MM.1S (cell line): Measurements from ENCODE around the gene TMEM214.

Experiments used
- DNase-seq: peaks from one replicate; pipeline ENCODE4 v3.0.0-alpha.2; 2015
- H2AFZ ChIP-seq: fragments of 300-600 bp; sonication (generic); 2 replicates; pipeline ENCODE4 v1.6.0; 2016; ENCODE audit warnings: antibody characterized with exemption, low read length
- H3F3A ChIP-seq: fragments of 300-600 bp; sonication (generic); 2 replicates; pipeline ENCODE4 v1.6.1; 2016; ENCODE audit warnings: mild to moderate bottlenecking, antibody characterized with exemption, low read length, moderate library complexity, mixed read lengths; ENCODE audit not compliant: insufficient read depth
- H3K27ac ChIP-seq: fragments of 300-600 bp; sonication (generic); 2 replicates; pipeline ENCODE4 v1.5.1; 2016; ENCODE audit warnings: mild to moderate bottlenecking, low read length
- H3K27me3 ChIP-seq: fragments of 300-600 bp; sonication (generic); replicated peaks from 2 replicates; pipeline ENCODE4 v1.6.0; 2016; ENCODE audit warnings: low read length; ENCODE audit not compliant: insufficient read depth
- H3K36me3 ChIP-seq: fragments of 300-600 bp; sonication (generic); replicated peaks from 2 replicates; pipeline ENCODE4 v1.6.1; 2016; ENCODE audit warnings: mild to moderate bottlenecking, low read length, mixed read lengths; ENCODE audit not compliant: insufficient read depth
- H3K4me1 ChIP-seq: fragments of 300-600 bp; sonication (generic); 2 replicates; pipeline ENCODE4 v1.6.1; 2016; ENCODE audit warnings: low read length, mixed read lengths
- H3K4me2 ChIP-seq: fragments of 300-600 bp; sonication (generic); 2 replicates; pipeline ENCODE4 v1.6.0; 2016; ENCODE audit warnings: low read depth, low read length
- H3K4me3 ChIP-seq: fragments of 300-600 bp; sonication (generic); 2 replicates; pipeline ENCODE4 v1.5.1; 2016; ENCODE audit warnings: low read length, mixed read lengths
- H3K79me2 ChIP-seq: fragments of 300-600 bp; sonication (generic); 2 replicates; pipeline ENCODE4 v1.6.1; 2016; ENCODE audit warnings: mixed run types, low read length, mixed read lengths
- H3K9ac ChIP-seq: fragments of 300-600 bp; sonication (generic); 2 replicates; pipeline ENCODE4 v1.6.1; 2016; ENCODE audit warnings: low read length, mixed read lengths
- H3K9me2 ChIP-seq: fragments of 300-600 bp; sonication (generic); replicated peaks from 2 replicates; pipeline ENCODE4 v1.6.1; 2016; ENCODE audit warnings: mild to moderate bottlenecking, low read length, mixed read lengths; ENCODE audit not compliant: insufficient read depth
- H3K9me3 ChIP-seq: fragments of 300-600 bp; sonication (generic); replicated peaks from 2 replicates; pipeline ENCODE4 v1.6.1; 2016; ENCODE audit warnings: mild to moderate bottlenecking, low read length, mixed read lengths; ENCODE audit not compliant: insufficient read depth
- H4K20me1 ChIP-seq: fragments of 300-600 bp; sonication (generic); 2 replicates; pipeline ENCODE4 v1.6.1; 2016; ENCODE audit warnings: mild to moderate bottlenecking, low read length, moderate library complexity, mixed read lengths; ENCODE audit not compliant: insufficient read depth
- EZH2 ChIP-seq: fragments of 300-600 bp; sonication (generic); optimal IDR thresholded peaks from 2 replicates; pipeline ENCODE3; 2017; ENCODE audit warnings: low read depth, mild to moderate bottlenecking, antibody characterized with exemption, low read length, mixed read lengths
- EZH2phosphoT487 ChIP-seq: fragments of 300-600 bp; sonication (generic); IDR thresholded peaks from 2 replicates; pipeline ENCODE4 v1.6.1; 2018; ENCODE audit warnings: antibody characterized with exemption, low read length
- TF ChIP-seq, protein P1 (sequence below): fragments of 300-600 bp; sonication (generic); IDR thresholded peaks from 2 replicates; pipeline ENCODE4 v1.5.1; 2016; ENCODE audit warnings: antibody characterized with exemption, low read length, mixed read lengths

TMEM214 gene

DNA sequence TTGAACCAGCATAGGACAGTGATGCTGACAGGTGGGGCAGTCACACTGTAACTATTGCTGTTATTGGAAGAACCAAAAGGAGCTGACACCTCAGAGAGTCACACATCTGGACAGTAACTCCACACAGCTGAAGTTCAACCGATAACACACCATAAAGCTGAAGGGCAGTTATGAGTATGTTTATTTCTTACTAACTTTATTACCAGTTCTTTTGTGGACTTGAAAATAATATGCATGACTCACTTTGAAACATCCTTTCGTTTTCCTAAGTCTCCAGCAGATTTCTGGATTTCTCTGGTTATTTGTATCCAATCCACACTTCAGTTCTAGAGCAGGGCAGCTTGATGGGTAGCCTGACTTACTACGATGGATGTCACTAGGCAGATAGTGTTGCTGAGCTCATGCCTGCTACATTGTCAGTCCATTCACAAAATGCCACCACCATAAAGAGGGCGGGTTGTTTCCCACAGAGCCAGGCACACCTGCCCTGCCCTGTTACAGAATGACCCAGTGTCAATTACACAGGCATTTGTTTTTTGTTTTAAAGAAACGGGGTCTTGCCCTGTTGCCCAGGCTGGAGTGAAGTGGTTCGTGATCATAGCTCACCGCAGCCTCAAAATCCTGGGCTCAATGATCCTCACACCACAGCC is 10.3 kb downstream of the TMEM214 start:
- H3K27ac ChIP-seq, result no peak overlapping the region
- peaks cover 4% of the 10 kb centered on the region; the same call in 1 of the 2 replicates for H3K36me3 ChIP-seq
- no peaks in the 10 kb centered on the region for H4K20me1 ChIP-seq
- no peak overlapping the region for H3K4me3 ChIP-seq
- H3K79me2 ChIP-seq, result no peaks in the 10 kb centered on the region
- DNase-seq, result no peak
- no peaks in the 10 kb centered on the region for H3K4me1 ChIP-seq
- H3K27me3 ChIP-seq, result no peaks in the 10 kb centered on the region
- 0 out of 2 replicates have a peak, but pooled peaks cover 6% of the 10 kb centered on the region for H3F3A ChIP-seq
- H3K9ac ChIP-seq, result no peak overlapping the region
- H3K9me2 ChIP-seq, result no peaks in the 10 kb centered on the region
- H3K9me3 ChIP-seq, result no peaks in the 10 kb centered on the region
- H2AFZ ChIP-seq, result no peak overlapping the region
- no peak overlapping the region for H3K4me2 ChIP-seq
- TF ChIP-seq EZH2 (no peak), EZH2phosphoT487 (no peak)
- TF ChIP-seq, protein P1, sequence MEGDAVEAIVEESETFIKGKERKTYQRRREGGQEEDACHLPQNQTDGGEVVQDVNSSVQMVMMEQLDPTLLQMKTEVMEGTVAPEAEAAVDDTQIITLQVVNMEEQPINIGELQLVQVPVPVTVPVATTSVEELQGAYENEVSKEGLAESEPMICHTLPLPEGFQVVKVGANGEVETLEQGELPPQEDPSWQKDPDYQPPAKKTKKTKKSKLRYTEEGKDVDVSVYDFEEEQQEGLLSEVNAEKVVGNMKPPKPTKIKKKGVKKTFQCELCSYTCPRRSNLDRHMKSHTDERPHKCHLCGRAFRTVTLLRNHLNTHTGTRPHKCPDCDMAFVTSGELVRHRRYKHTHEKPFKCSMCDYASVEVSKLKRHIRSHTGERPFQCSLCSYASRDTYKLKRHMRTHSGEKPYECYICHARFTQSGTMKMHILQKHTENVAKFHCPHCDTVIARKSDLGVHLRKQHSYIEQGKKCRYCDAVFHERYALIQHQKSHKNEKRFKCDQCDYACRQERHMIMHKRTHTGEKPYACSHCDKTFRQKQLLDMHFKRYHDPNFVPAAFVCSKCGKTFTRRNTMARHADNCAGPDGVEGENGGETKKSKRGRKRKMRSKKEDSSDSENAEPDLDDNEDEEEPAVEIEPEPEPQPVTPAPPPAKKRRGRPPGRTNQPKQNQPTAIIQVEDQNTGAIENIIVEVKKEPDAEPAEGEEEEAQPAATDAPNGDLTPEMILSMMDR, result no peak

GRCh38 chr2:27049422-27050280 is 16.9 kb downstream of the TMEM214 start:
- Histone ChIP-seq H3K27me3 (no peaks in the 10 kb centered on the region), H4K20me1 (no peaks in the 10 kb centered on the region), H3K4me3 (peak overlapping the region; percentile 94), H3K9me3 (no peaks in the 10 kb centered on the region), H2AFZ (peak overlapping the region; percentile 86), H3K36me3 (no peaks in the 10 kb centered on the region), H3F3A (peaks cover 27% of the 10 kb centered on the region), H3K4me1 (peaks cover 12% of the 10 kb centered on the region; the same call in 1 of the 2 replicates), H3K9ac (peak overlapping the region; percentile 57), H3K27ac (peak overlapping the region; percentile 80; the same call in 1 of the 2 replicates), H3K4me2 (peak overlapping the region; percentile 88), H3K9me2 (no peaks in the 10 kb centered on the region), H3K79me2 (no peaks in the 10 kb centered on the region)
- TF ChIP-seq EZH2, result no peak
- TF ChIP-seq, protein P1, result no peak
- TF ChIP-seq EZH2phosphoT487, result no peak
- peak; percentile 61 for DNase-seq

DNA sequence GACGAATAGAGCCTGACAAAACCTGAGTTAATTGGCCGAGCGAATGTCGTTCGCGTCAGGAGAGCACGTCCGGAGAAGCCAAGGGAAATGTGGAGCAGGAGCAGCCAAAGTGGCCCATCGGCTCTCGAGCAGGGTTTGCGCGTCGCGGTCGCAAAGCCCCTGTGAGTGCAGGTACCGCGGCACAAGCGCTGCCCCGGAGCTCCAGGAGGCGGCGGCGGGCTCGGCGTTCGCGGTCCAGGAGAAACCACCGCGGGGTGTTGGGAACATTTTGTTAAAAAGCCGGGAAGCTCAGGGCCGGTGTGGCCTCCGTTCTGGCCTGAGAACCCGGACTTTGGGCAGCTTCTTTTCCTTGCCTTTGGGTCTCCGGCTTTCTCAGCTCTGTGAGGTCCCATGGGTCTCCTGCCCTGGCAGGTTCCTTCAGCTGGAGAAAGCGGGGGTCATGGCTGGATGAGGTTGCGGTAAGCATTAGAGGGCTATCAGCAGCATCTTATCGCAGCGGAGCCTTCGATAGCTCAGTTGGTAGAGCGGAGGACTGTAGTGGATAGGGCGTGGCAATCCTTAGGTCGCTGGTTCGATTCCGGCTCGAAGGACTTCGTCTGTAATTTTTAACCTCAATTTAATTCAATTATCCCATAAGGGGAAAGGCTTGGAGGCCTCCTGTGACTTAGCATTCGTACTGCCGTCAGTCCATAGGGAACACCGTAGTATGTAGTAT is 17.7 kb downstream of the TMEM214 start:
- Histone ChIP-seq H3K27ac (peak overlapping the region; percentile 80), H3K9me2 (no peaks in the 10 kb centered on the region), H3K4me1 (peaks cover 12% of the 10 kb centered on the region; the same call in 1 of the 2 replicates), H3K4me2 (peak overlapping the region; percentile 88), H3K9me3 (no peaks in the 10 kb centered on the region), H2AFZ (peak overlapping the region; percentile 86), H3K4me3 (peak overlapping the region; percentile 94), H3K9ac (peak overlapping the region; percentile 69), H3F3A (peaks cover 27% of the 10 kb centered on the region), H3K36me3 (no peaks in the 10 kb centered on the region), H4K20me1 (no peaks in the 10 kb centered on the region), H3K27me3 (no peaks in the 10 kb centered on the region), H3K79me2 (no peaks in the 10 kb centered on the region)
- TF ChIP-seq EZH2phosphoT487 (no peak), EZH2 (no peak)
- TF ChIP-seq, protein P1, result peak; percentile 35
- peak; percentile 94 for DNase-seq
